MCF 10A (cell line): ENCODE measurements around the gene VAT1L. TPM values are rescaled to one million over a fixed set of nuclear protein-coding genes. Genes with fewer than 3 reads are reported as not detected.

ENCODE experiments used
- BruUV-seq: library from RNA; stranded (reverse); fragments of 400-500 nt; replicated peaks from 2 replicates; lab custom pipeline; 2021; lab: Mats Ljungman, UMichigan
- CTCF ChIA-PET: fragments of 300-600 bp; sonication (Branson Sonifier 250); formaldehyde crosslinking; extraction: SDS; loops from one replicate; lab custom pipeline; 2021; ENCODE audit warnings: antibody characterized with exemption, inconsistent platforms; lab: Yijun Ruan, JAX
- POLR2A ChIA-PET: fragments of 300-600, 350-650 bp; sonication (Branson Sonifier 250); formaldehyde crosslinking; extraction: SDS; loops from one replicate; lab custom pipeline; 2020; ENCODE audit warnings: antibody characterized with exemption, inconsistent platforms; lab: Yijun Ruan, JAX
- DNase-seq: peaks from one replicate; pipeline ENCODE4 v3.0.0-alpha.2; 2018; ENCODE audit not compliant: unreplicated experiment
- H3K27ac Mint-ChIP-seq: one replicate; pipeline ENCODE4 v1.8.0; 2022; ENCODE audit warnings: mild to moderate bottlenecking, low read depth, mixed read lengths; ENCODE audit not compliant: unreplicated experiment
- H3K27me3 Mint-ChIP-seq: one replicate; pipeline ENCODE4 v1.8.0; 2022; ENCODE audit warnings: mixed read lengths; ENCODE audit not compliant: insufficient read depth, unreplicated experiment
- H3K36me3 Mint-ChIP-seq: one replicate; pipeline ENCODE4 v1.8.0; 2022; ENCODE audit warnings: mild to moderate bottlenecking, moderate library complexity, mixed read lengths; ENCODE audit not compliant: insufficient read depth, unreplicated experiment
- H3K4me1 Mint-ChIP-seq: one replicate; pipeline ENCODE4 v1.8.0; 2022; ENCODE audit warnings: mixed read lengths; ENCODE audit not compliant: insufficient read depth, unreplicated experiment
- H3K4me3 Mint-ChIP-seq: one replicate; pipeline ENCODE4 v1.8.0; 2022; ENCODE audit warnings: mild to moderate bottlenecking, moderate library complexity, mixed read lengths; ENCODE audit not compliant: unreplicated experiment
- H3K9me3 Mint-ChIP-seq: one replicate; pipeline ENCODE4 v1.8.0; 2022; ENCODE audit warnings: mixed read lengths; ENCODE audit not compliant: unreplicated experiment
- CTCF ChIP-seq: fragments of 200-600 bp; IDR thresholded peaks from one replicate; pipeline ENCODE4 v1.8.0; 2022; ENCODE audit warnings: antibody characterized with exemption, mild to moderate bottlenecking; ENCODE audit not compliant: unreplicated experiment
- intact Hi-C: fragments of 100-400 bp; cut with micrococcal nuclease; formaldehyde crosslinking; loops from 2 replicates; pipeline ENCODE4 v1.14.1; 2022
- total RNA-seq: library from RNA; stranded (reverse); gene quantifications from 2 replicates; pipeline ENCODE4 v1.2.3, GENCODE V29; 2022

The VAT1L gene
- total RNA-seq, 1 experiment from 2014 or later: 1.1 TPM

- H3K36me3 Mint-ChIP-seq: peaks cover 7% of the 10 kb centered on the region
- H3K4me3 Mint-ChIP-seq: no peak overlapping the region
- ChIA-PET CTCF (interaction anchor here (0.5 to 6.4 kb wide), 31 partner anchors 9 to 1619 kb away, joined by 3 to 49 read pairs (median 5); partner anchors contain the start of gene WWOX), POLR2A (interaction anchor here (0.8 kb wide), 1 partner anchor 113 kb away, joined by 3 read pairs; no protein-coding TSS in a partner anchor)
- BruUV-seq: no TSS peak
- no peak for DNase-seq
- no peaks in the 10 kb centered on the region for H3K9me3 Mint-ChIP-seq
- intact Hi-C loops: no loop called here
- no peak for TF ChIP-seq CTCF
- peaks cover 7% of the 10 kb centered on the region for H3K4me1 Mint-ChIP-seq
- no peak overlapping the region for H3K27ac Mint-ChIP-seq
- no peaks in the 10 kb centered on the region for H3K27me3 Mint-ChIP-seq
These were observed 213.2 kb downstream of the VAT1L start for GRCh38 chr16:78001451-78002025.

DNA sequence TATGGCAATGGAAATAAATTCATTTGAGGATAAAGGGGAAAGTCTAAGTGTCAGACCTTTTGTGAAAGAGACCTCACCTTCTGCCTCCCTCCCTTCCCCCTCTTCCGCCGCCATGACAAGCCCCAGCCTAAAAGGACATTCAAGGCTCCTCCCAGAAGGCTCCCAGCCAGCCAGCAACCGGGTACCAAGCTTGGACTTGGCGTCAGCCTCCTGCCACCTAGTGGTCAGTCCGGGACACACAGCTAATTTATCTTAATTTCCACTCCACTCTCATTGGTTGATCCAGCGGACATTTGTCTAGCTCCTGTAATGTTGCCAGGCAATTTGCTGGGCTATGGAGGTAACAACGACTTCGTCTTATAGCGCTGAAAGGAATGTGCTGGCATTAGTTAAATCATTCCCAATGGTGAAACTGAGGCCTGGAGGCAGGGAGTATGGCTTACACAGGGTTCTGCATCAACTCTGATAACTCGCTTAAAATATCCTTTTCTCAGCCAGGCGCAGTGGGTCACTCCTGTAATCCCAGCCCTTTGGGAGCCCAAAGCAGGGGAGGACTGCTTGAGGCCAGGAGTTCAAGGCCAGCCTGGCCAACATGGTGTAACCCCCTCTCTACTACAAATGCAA is 214.7 kb downstream of the VAT1L start:
- no peaks in the 10 kb centered on the region for H3K27me3 Mint-ChIP-seq
- no peak overlapping the region for H3K27ac Mint-ChIP-seq
- no TSS peak for BruUV-seq
- peak; percentile 91 for TF ChIP-seq CTCF
- ChIA-PET CTCF (interaction anchor here (0.6 to 6.4 kb wide), 70 partner anchors 9 to 1430 kb away, joined by 3 to 49 read pairs (median 4); partner anchors contain the start of genes CLEC3A and WWOX), POLR2A (interaction anchor here (1.0 kb wide), 1 partner anchor 22 kb away, joined by 3 read pairs; no protein-coding TSS in a partner anchor)
- peaks cover 7% of the 10 kb centered on the region for H3K36me3 Mint-ChIP-seq
- DNase-seq: peak; percentile 90
- no peaks in the 10 kb centered on the region for H3K9me3 Mint-ChIP-seq
- intact Hi-C loops: loop anchor here (1.0 kb wide), 2 partner anchors 32 to 328 kb away; no protein-coding TSS in a partner anchor
- H3K4me1 Mint-ChIP-seq: peaks cover 7% of the 10 kb centered on the region
- H3K4me3 Mint-ChIP-seq: no peak overlapping the region

DNA sequence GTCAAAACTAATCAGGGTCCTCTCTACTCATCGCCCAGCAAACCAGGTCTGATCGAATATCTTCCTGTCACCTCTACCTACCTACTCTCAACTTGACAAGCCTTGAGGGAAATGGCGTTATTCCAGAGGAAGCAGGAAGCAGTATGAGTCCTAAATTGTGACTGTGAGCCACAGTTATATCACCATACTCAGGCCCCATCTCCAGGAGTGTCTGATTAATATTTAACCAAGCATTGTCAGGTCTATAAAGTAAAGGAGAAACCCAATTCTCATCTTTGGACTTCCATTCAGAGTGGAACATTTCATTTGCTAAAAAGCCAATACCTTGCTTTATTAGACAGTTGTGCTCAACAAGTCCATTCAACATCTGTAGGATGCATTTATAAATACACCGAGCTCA is 216.2 kb downstream of the VAT1L start:
- DNase-seq: no peak
- Mint-ChIP-seq H3K4me3 (no peak overlapping the region), H3K4me1 (peaks cover 7% of the 10 kb centered on the region), H3K36me3 (peaks cover 7% of the 10 kb centered on the region), H3K27me3 (no peaks in the 10 kb centered on the region), H3K27ac (no peak overlapping the region), H3K9me3 (no peaks in the 10 kb centered on the region)
- ChIA-PET CTCF (interaction anchor here (0.6 to 6.4 kb wide), 22 partner anchors 11 to 1214 kb away, joined by 3 to 49 read pairs (median 6); partner anchors contain the start of gene WWOX), POLR2A (interaction anchor here (0.7 kb wide), 2 partner anchors 67 to 1082 kb away, joined by 4 read pairs; no protein-coding TSS in a partner anchor)
- intact Hi-C loops: no loop called here
- no peak for TF ChIP-seq CTCF
- BruUV-seq: no TSS peak

GRCh38 chr16:78005881-78006280 is 217.5 kb downstream of the VAT1L start:
- no peak for TF ChIP-seq CTCF
- no TSS peak for BruUV-seq
- POLR2A ChIA-PET: no interaction called here

More at GRCh38 chr16:78005881-78006280, 217.5 kb downstream of the VAT1L start:
- CTCF ChIA-PET: interaction anchor here (1.0 to 6.4 kb wide), 2 partner anchors 94 to 331 kb away, joined by 3 to 49 read pairs; partner anchors contain the start of gene WWOX
- H3K4me3 Mint-ChIP-seq: no peak overlapping the region
- DNase-seq: peak; percentile 53
- H3K36me3 Mint-ChIP-seq: peaks cover 7% of the 10 kb centered on the region
- H3K4me1 Mint-ChIP-seq: peaks cover 7% of the 10 kb centered on the region
- no peaks in the 10 kb centered on the region for H3K9me3 Mint-ChIP-seq
- H3K27ac Mint-ChIP-seq: no peak overlapping the region
- intact Hi-C loops: no loop called here
- H3K27me3 Mint-ChIP-seq: no peaks in the 10 kb centered on the region
